Stimulated activated CD4-positive, alpha-beta T cell treated with anti-CD3 and anti-CD28 coated beads, Interleukin-2, amount 100 ng/mL, for 24 hours (primary cell): ENCODE data around the gene KANK3.
"Not testable (repeated sequence)": the region's sequence is repeated elsewhere in the genome, so short reads cannot be mapped to it uniquely, and the experiment has no call there.

Experiments used
- DNase-seq, 2 donors: peaks; one replicate each; pipeline ENCODE4 v3.0.0-alpha.2; 2020

Gene KANK3

GRCh38 chr19:8342684-8343482 is at the start of gene KANK3:
KANK3 (minus strand) TSS chr19:8343262; CDS start chr19:8337828, 5,434 bp downstream.
- peak; percentile 94 to 96 for DNase-seq

GRCh38 chr19:8392017-8392591 is 49.0 kb upstream of the KANK3 start:
- DNase-seq: no peak

- no peak for DNase-seq
Observed at GRCh38 chr19:8391198-8392016, 48.3 kb upstream of the KANK3 start.

GRCh38 chr19:8390617-8390981 is 47.5 kb upstream of the KANK3 start:
- DNase-seq: peak; percentile 91 to 95

DNA sequence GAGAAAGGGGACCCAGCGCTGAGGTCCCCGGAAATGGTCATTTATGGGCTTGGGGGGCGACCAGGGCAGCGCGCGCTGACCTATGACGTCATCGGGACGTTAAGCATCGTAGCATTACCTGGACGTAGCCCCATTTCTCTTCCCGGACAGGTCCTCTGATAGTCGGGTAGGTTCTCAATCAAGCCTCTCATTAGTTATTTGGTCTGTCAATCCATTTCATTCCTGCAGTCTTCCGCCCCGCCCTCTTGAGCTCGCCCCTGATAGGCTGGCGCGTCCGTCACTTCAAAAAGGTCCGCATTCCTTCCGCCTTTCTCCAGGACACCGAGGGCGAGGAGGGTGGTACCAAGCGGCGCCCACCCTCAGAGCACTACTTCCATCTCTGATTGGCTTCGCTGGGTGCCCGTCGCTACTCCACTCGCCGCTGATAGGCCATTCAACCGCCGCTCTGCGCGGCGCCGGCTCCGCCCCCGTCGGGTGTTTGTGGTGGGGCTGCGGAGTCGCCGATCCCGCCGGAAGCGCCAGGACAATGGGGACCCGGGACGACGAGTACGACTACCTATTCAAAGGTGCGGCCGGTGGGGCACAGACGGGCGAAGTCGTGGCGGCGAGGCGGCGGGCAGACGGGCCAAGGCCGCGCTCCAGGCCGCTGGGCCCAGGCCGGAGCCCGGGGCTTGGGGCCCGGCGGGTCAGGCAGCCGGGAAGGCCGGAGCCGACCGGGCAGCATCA is 47.0 kb upstream of the KANK3 start, which contains the start of gene RAB11B:
Gene RAB11B, plus strand, starts transcription at position 470 of the 726 bp plus-strand sequence. Its CDS starts 57 bp downstream, at position 527.
- peak; percentile 97 to 98 for DNase-seq

- DNase-seq: no peak
Observed at GRCh38 chr19:8388612-8388958, 45.5 kb upstream of the KANK3 start.

DNA sequence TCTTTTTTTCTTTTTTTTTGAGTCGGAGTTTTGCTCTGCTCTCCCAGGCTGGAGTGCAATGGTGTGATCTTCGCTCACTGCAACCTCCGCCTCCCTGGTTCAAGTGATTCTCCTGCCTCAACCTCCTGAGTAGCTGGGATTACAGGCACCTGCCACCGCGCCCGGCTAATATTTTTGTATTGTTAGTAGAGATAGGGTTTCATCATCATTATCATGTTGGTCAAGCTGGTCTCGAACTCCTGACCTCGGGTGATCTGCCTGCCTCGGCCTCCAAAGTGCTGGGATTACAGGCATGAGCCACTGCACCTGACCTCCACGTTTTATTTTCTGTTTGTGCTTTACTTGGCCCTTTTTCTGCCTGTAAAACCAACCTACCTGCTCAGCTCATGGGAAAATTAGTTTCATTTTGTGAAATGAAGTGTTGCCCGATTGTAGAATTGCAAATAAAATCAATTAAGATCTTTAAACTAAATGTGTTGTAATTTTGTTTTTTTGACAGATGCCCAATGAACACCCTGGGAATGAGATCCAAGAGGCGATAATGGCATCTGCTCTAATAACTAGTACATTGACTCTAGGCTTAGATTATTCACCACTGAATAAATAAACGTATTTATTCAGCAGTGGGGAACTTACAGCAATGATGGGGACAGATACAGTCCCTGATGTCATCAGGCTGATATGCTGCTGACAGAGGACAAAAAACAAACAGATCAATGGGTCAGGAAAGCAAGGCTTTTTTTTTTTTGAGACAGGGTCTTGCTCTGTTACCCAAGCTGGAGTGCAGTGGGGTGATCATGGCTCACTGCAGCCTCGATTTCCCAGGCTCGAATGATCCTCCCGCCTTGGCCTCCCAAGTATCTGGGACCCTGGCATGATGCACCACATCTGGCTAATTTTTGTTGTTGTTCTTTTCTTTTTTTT is 44.9 kb upstream of the KANK3 start:
- DNase-seq: no peak

DNA sequence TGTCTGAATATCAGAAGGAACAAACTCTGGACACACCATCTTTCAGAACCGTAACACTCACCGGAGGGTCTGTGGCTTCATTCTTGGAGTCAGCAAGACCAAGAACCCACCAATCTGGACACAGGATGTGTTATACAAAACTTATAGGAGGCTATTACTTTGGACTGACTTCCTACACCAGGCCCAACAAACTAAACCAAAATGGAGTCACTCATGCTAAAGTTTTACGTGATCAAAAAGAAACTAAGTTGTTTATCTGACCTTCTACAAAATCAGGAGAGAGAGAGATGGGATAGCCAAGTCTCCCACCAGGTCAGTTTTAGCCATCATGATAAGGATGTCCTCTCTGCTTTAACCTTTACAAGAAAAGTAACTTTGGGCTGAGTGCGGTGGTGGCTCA is 43.9 kb upstream of the KANK3 start:
- DNase-seq: no peak

DNA sequence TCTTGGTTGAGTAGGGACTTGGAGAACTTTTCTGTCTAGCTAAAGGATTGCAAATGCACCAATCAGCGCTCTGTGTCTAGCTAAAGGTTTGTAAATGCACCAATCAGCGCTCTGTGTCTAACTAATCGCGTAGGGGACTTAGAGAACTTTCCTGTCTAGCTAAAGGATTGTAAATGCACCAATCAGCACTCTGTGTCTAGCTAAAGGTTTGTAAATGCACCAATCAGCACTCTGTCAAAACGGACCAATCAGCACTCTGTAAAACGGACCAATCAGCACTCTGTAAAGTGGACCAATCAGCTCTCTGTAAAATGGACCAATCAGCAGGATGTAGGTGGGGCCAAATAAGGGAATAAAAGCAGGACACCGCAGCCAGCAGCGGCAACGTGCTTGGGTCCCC is 43.4 kb upstream of the KANK3 start:
- not testable (repeated sequence) for DNase-seq

GRCh38 chr19:8385566-8385965 is 42.5 kb upstream of the KANK3 start:
- DNase-seq: not testable (repeated sequence)

GRCh38 chr19:8385103-8385502 is 42.0 kb upstream of the KANK3 start:
- not testable (repeated sequence) for DNase-seq

DNA sequence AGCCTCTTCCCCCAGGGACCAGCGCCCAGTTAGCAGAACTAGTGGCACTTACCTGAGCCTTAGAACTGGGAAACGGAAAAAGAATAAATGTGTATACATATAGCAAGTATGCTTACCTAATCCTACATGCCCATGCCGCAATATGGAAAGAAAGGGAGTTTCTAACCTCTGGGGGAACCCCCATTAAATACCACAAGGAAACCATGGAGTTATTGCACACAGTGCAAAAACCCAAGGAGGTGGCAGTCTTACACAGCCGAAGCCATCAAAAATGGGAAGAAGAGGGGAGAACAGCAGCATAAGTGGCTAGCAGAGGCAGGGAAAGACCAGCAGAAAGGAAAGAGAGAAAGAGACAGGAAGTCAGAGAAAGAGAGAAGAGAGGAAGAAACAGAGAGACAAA is 41.5 kb upstream of the KANK3 start:
- not testable (repeated sequence) for DNase-seq

- not testable (repeated sequence) for DNase-seq
Observed at GRCh38 chr19:8379156-8379891, 36.3 kb upstream of the KANK3 start.

DNA sequence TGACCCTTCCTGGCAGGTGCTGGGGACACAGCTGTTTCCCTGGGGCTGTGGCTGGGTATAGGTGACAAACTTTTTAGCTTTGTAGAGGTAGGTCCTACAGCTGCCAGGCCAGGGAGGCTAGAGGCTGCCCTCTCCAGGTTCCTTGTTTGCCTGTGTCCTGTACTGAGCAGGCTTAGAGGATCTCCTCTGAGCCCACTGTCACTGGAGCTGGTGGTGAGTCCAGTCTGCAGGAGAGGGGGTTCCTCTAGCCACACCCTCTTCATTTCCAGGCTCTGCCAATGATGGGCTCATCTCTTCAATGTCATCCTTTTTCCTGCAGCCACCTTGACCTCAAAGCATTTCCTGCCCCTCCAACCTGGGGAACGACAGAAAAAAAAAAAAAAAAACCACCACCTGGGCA is 34.5 kb upstream of the KANK3 start:
- no peak for DNase-seq

GRCh38 chr19:8376373-8376974 is 33.4 kb upstream of the KANK3 start:
- not testable (repeated sequence) for DNase-seq

GRCh38 chr19:8375766-8376165 is 32.7 kb upstream of the KANK3 start:
- DNase-seq: not testable (repeated sequence)

DNA sequence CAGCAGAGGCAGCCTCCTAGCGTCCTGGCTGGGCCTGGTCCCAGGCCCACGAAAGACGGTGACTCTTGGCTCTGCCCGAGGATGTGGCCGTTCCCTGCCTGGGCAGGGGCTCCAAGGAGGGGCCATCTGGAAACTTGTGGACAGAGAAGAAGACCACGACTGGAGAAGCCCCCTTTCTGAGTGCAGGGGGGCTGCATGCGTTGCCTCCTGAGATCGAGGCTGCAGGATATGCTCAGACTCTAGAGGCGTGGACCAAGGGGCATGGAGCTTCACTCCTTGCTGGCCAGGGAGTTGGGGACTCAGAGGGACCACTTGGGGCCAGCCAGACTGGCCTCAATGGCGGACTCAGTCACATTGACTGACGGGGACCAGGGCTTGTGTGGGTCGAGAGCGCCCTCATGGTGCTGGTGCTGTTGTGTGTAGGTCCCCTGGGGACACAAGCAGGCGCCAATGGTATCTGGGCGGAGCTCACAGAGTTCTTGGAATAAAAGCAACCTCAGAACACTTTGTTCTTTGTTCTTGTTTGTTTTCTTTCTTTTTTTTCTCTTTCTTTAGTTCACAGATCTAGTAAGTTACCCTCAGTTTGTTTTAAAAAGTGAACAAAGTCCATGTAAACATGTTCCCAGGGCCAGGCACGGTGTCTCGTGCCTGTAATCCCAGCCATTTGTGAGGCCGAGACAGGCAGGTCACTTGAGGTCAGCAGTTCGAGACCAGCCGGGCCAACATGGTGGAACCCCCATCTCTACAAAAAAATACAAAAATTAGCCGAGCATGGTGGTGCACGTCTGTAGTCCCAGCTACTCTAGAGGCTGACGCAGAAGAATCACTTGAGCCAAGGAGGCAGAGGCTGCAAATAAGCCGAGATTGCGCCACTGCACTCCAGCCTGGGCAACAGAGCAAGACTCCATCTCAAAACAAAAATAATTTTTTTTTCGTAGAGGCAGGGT is 31.1 kb upstream of the KANK3 start:
- no peak for DNase-seq

- DNase-seq: no peak
Observed at GRCh38 chr19:8371011-8371804, 28.1 kb upstream of the KANK3 start.
